K562 (cell line): ENCODE measurements around the gene SETD5. TPM values are rescaled to one million over a fixed set of nuclear protein-coding genes. Genes with fewer than 3 reads are reported as not detected.

Source experiments
- CEBPG ChIP-seq, 3 experiments: fragments of 200-800 bp in 1 of 3; sonication (Bioruptor generic) in 1 of 3; sonication (generic) in 1 of 3; formaldehyde crosslinking in 1 of 3; IDR thresholded peaks in 2 of 3; conservative IDR thresholded peaks in 1 of 3; 2 replicates each; pipeline versions ENCODE4 v1.6.1 to v1.8.0; 2016 to 2022; ENCODE audit warnings: missing compliant biosample characterization in 2 of 3, missing genetic modification characterization in 2 of 3, mild to moderate bottlenecking in 1 of 3, missing genetic modification reagents in 1 of 3
- CHD1 ChIP-seq: fragments of 200-600 bp; sonication (generic); IDR thresholded peaks from one replicate; pipeline ENCODE4 v1.6.1; 2012; ENCODE audit warnings: mild to moderate bottlenecking, moderate library complexity, low read length, inconsistent platforms
- DACH1 ChIP-seq: fragments of 450-650 bp; IDR thresholded peaks from 2 replicates; pipeline ENCODE4 v1.6.1; 2018; ENCODE audit not compliant: partially characterized antibody
- HDAC2 ChIP-seq: fragments of 450-650 bp; IDR thresholded peaks from 2 replicates; pipeline ENCODE4 v1.6.1; 2016; ENCODE audit warnings: mild to moderate bottlenecking
- HNRNPLL ChIP-seq: fragments of 200-400 bp; formaldehyde crosslinking; IDR thresholded peaks from 2 replicates; pipeline ENCODE4 v1.6.1; 2017; ENCODE audit warnings: low read length, low read depth, mild to moderate bottlenecking; ENCODE audit not compliant: poor library complexity, severe bottlenecking
- KLF16 ChIP-seq: IDR thresholded peaks from 2 replicates; pipeline ENCODE4 v1.6.1; 2016; ENCODE audit warnings: antibody characterized with exemption
- NCOR1 ChIP-seq: fragments of 450-650 bp; IDR thresholded peaks from 2 replicates; pipeline ENCODE4 v1.6.1; 2016; ENCODE audit warnings: mild to moderate bottlenecking, moderate library complexity
- NFRKB ChIP-seq: fragments of 450-650 bp; IDR thresholded peaks from 2 replicates; pipeline ENCODE4 v1.6.1; 2016; ENCODE audit warnings: low read depth
- NKRF ChIP-seq: fragments of 450-650 bp; IDR thresholded peaks from 2 replicates; pipeline ENCODE4 v1.6.1; 2016; ENCODE audit warnings: borderline replicate concordance
- PCBP1 ChIP-seq: fragments of 200-400 bp; formaldehyde crosslinking; IDR thresholded peaks from 2 replicates; pipeline ENCODE4 v1.6.1; 2018; ENCODE audit warnings: mild to moderate bottlenecking, low read depth, low read length; ENCODE audit not compliant: poor library complexity, severe bottlenecking
- SIN3A ChIP-seq, 2 experiments: fragments of 150-350 bp in 1 of 2; IDR thresholded peaks; 2 replicates each; pipeline ENCODE4 v1.6.1; 2011 to 2016; ENCODE audit warnings: borderline replicate concordance in 2 of 2, low read depth in 2 of 2, low read length in 2 of 2, mild to moderate bottlenecking in 2 of 2, moderate library complexity in 2 of 2; ENCODE audit not compliant: control insufficient read depth in 1 of 2
- SMAD4 ChIP-seq: fragments of 250-450 bp; sonication (Bioruptor Pico); conservative IDR thresholded peaks from 2 replicates; pipeline ENCODE4 v1.8.0; 2021; ENCODE audit warnings: inconsistent platforms, mild to moderate bottlenecking, moderate library complexity
- ZBTB40 ChIP-seq, 2 experiments: fragments of 450-650 bp in 1 of 2; sonication (generic) in 1 of 2; formaldehyde crosslinking in 1 of 2; IDR thresholded peaks; 2 replicates each; pipeline versions ENCODE4 v1.7.1 to v1.9.0; 2016 to 2022; ENCODE audit warnings: inconsistent platforms in 1 of 2, mild to moderate bottlenecking in 1 of 2, missing genetic modification reagents in 1 of 2
- ZNF584 ChIP-seq: fragments of 200-800 bp; sonication (Bioruptor generic); IDR thresholded peaks from 2 replicates; pipeline ENCODE4 v1.6.1; 2016; ENCODE audit warnings: low read depth, mild to moderate bottlenecking, missing genetic modification characterization, missing compliant biosample characterization
- ZNF79 ChIP-seq: fragments of 250-450 bp; sonication (Bioruptor Pico); IDR thresholded peaks from 2 replicates; pipeline ENCODE4 v1.4.0; 2020; ENCODE audit warnings: low read depth, mild to moderate bottlenecking, moderate library complexity
- polyA plus RNA-seq, 8 experiments: library from polyadenylated mRNA; depleted of rRNA in 4 of 8; stranded (reverse) in 5 of 8; unstranded in 3 of 8; fragments of >200 nt; fragmentation: Nextera tagmentation in 2 of 8; fragmentation: Illumina TruSeq in 1 of 8; extraction: Ambion mirVana in 2 of 8; extraction: Trizol in 1 of 8; gene quantifications; 2 replicates each; pipeline versions ENCODE4 v1.2.1 to v1.2.3, GENCODE V29; 2011 to 2014; ENCODE audit warnings: inconsistent platforms in 1 of 8, missing spikeins in 1 of 8
- total RNA-seq, 7 experiments: library from RNA; depleted of rRNA in 6 of 7; stranded (reverse); fragments of >200 nt in 6 of 7; fragmentation: Illumina TruSeq in 2 of 7; extraction: Trizol in 2 of 7; gene quantifications; 2 replicates each; pipeline versions ENCODE4 v1.2.1 to v1.2.3, GENCODE V29; 2011 to 2021; ENCODE audit warnings: low replicate concordance in 1 of 7

SETD5 gene
- total and polyA plus RNA-seq, 9 of the 15 experiments (the other 6 are each of a cell fraction or from before 2014, with no cell fraction given), result 20.8 to 135 (median 87.2) TPM

DNA sequence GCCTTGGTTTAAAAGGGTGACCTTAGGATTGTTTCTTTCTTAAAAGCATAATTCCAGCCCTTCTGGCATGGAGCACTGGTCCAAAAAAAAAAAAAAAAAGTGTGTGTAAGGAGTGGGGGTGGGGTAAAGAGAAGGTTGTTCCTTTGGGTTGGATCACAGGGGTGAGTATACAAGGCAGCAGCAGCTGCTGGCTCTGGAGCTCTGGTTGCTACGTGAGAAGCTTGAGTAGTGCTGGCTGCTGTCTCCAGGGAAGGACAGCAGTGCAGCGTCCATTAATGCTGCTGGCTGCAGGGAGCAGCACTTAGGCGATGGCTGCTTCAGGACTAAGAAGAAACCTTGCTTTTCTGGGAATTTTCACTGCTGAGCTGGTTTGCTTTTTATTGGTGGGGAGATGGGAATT lies 2.3 kb downstream of the SETD5 start (continued):
- peak; percentile 44; the same call in 1 of the 2 replicates for TF ChIP-seq ZBTB40 (IDR thresholded peaks at IDR 0.05)
- no peak for TF ChIP-seq ZBTB40 (CRISPR knock-in tag; IDR thresholded peaks at IDR 0.05)
- TF ChIP-seq NCOR1, result peak; percentile 29
- 0 out of 2 replicates have a peak, but pooled peaks have one; percentile 22 for TF ChIP-seq HDAC2
- TF ChIP-seq NKRF, result peak; percentile 26; the same call in 1 of the 2 replicates
- TF ChIP-seq ZNF584 (CRISPR knock-in tag), result no peak
- no peak for TF ChIP-seq CEBPG (CRISPR knock-in tag; IDR thresholded peaks at IDR 0.05)
- TF ChIP-seq CEBPG (tag; conservative IDR thresholded peaks at IDR 0.05 in 1 of 2, IDR thresholded peaks at IDR 0.05 in 1 of 2), result peak in 1 of 2 experiments; percentile 50; a peak in 1 of 4 replicates
- 0 out of 2 replicates have a peak, but pooled peaks have one; percentile 29 for TF ChIP-seq SMAD4 (CRISPR knock-in tag)
- TF ChIP-seq CHD1, result peak; percentile 62
- TF ChIP-seq DACH1, result peak; percentile 66
- peak; percentile 47; the same call in 1 of the 2 replicates for TF ChIP-seq NFRKB
- no peak for TF ChIP-seq PCBP1
- TF ChIP-seq ZNF79 (CRISPR knock-in tag), result no peak
- peak; percentile 19 for TF ChIP-seq HNRNPLL
- TF ChIP-seq SIN3A (IDR thresholded peaks at IDR 0.05; ENCODE audit: borderline replicate concordance in 2 of 2, control insufficient read depth in 1 of 2, low read depth in 2 of 2, low read length in 2 of 2), result peak; percentile 77 to 84; a peak in 3 of 4 replicates
- TF ChIP-seq KLF16, result no peak
